Ishikawa (cell line): ENCODE measurements around the gene HSPB2.

ENCODE experiments used
- CEBPB ChIP-seq: IDR thresholded peaks from 2 replicates; pipeline ENCODE4 v1.6.1; 2012
- CREB1 ChIP-seq: IDR thresholded peaks from 2 replicates; pipeline ENCODE4 v1.6.1; 2012; ENCODE audit warnings: low read depth
- EGR1 ChIP-seq: IDR thresholded peaks from 2 replicates; pipeline ENCODE4 v1.6.1; 2012
- EP300 ChIP-seq: IDR thresholded peaks from 2 replicates; pipeline ENCODE4 v1.6.1; 2012; ENCODE audit warnings: borderline replicate concordance
- FOXM1 ChIP-seq: IDR thresholded peaks from 2 replicates; pipeline ENCODE4 v1.6.1; 2012; ENCODE audit warnings: low read depth, borderline replicate concordance
- NFIC ChIP-seq: IDR thresholded peaks from 2 replicates; pipeline ENCODE4 v1.6.1; 2012
- RAD21 ChIP-seq: IDR thresholded peaks from 2 replicates; pipeline ENCODE4 v1.6.1; 2012; ENCODE audit warnings: low read depth
- TAF1 ChIP-seq: IDR thresholded peaks from 2 replicates; pipeline ENCODE4 v1.6.1; 2012; ENCODE audit warnings: low read depth, mild to moderate bottlenecking
- TCF12 ChIP-seq: IDR thresholded peaks from 2 replicates; pipeline ENCODE4 v1.6.1; 2012; ENCODE audit warnings: low read depth
- TEAD4 ChIP-seq: IDR thresholded peaks from 2 replicates; pipeline ENCODE4 v1.6.1; 2012
- YY1 ChIP-seq: IDR thresholded peaks from 2 replicates; pipeline ENCODE4 v1.6.1; 2012; ENCODE audit warnings: low read depth
- ZBTB7A ChIP-seq: IDR thresholded peaks from 2 replicates; pipeline ENCODE4 v1.6.1; 2012; ENCODE audit warnings: low read depth
- TF ChIP-seq, protein P1 (sequence below): IDR thresholded peaks from 2 replicates; pipeline ENCODE4 v1.6.1; 2012
- TF ChIP-seq, protein P2 (sequence below): IDR thresholded peaks from 2 replicates; pipeline ENCODE4 v1.6.1; 2012; ENCODE audit warnings: low read depth, mild to moderate bottlenecking
- TF ChIP-seq, protein P3 (sequence below): IDR thresholded peaks from 2 replicates; pipeline ENCODE4 v1.6.1; 2012

HSPB2 gene

DNA sequence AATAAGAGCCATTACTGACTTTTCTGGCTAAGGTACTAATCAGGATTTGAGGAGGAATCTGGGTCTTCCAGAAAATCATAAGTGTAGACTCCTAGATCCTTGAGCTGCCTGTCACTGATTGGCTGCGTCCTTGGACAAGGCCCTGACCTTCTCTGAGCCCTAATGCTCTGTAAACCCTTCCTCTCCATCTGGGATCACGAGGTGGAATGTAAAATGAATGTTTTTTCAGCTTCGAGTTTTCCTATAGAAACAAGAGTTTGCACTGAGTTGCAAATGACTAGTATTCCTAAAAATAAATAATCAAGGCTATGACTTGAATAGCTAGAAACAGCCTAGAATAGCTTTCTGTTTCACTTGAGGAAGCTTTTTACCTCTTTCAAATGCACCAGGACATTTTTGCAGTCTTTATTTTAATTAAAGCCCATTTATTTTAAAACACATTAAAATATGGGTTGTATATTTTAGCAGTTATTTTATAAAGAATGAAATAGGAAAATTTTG lies 23.6 kb downstream of the HSPB2 start:
- TF ChIP-seq TAF1 (no peak), EGR1 (no peak), CEBPB (no peak), TEAD4 (no peak), TCF12 (no peak), FOXM1 (no peak), NFIC (no peak), EP300 (no peak), YY1 (no peak), RAD21 (no peak), CREB1 (no peak), ZBTB7A (no peak)
- TF ChIP-seq, protein P1, sequence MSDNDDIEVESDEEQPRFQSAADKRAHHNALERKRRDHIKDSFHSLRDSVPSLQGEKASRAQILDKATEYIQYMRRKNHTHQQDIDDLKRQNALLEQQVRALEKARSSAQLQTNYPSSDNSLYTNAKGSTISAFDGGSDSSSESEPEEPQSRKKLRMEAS: no peak
- TF ChIP-seq, protein P2, sequence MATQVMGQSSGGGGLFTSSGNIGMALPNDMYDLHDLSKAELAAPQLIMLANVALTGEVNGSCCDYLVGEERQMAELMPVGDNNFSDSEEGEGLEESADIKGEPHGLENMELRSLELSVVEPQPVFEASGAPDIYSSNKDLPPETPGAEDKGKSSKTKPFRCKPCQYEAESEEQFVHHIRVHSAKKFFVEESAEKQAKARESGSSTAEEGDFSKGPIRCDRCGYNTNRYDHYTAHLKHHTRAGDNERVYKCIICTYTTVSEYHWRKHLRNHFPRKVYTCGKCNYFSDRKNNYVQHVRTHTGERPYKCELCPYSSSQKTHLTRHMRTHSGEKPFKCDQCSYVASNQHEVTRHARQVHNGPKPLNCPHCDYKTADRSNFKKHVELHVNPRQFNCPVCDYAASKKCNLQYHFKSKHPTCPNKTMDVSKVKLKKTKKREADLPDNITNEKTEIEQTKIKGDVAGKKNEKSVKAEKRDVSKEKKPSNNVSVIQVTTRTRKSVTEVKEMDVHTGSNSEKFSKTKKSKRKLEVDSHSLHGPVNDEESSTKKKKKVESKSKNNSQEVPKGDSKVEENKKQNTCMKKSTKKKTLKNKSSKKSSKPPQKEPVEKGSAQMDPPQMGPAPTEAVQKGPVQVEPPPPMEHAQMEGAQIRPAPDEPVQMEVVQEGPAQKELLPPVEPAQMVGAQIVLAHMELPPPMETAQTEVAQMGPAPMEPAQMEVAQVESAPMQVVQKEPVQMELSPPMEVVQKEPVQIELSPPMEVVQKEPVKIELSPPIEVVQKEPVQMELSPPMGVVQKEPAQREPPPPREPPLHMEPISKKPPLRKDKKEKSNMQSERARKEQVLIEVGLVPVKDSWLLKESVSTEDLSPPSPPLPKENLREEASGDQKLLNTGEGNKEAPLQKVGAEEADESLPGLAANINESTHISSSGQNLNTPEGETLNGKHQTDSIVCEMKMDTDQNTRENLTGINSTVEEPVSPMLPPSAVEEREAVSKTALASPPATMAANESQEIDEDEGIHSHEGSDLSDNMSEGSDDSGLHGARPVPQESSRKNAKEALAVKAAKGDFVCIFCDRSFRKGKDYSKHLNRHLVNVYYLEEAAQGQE: no peak
- TF ChIP-seq, protein P3, sequence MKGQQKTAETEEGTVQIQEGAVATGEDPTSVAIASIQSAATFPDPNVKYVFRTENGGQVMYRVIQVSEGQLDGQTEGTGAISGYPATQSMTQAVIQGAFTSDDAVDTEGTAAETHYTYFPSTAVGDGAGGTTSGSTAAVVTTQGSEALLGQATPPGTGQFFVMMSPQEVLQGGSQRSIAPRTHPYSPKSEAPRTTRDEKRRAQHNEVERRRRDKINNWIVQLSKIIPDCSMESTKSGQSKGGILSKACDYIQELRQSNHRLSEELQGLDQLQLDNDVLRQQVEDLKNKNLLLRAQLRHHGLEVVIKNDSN: no peak

DNA sequence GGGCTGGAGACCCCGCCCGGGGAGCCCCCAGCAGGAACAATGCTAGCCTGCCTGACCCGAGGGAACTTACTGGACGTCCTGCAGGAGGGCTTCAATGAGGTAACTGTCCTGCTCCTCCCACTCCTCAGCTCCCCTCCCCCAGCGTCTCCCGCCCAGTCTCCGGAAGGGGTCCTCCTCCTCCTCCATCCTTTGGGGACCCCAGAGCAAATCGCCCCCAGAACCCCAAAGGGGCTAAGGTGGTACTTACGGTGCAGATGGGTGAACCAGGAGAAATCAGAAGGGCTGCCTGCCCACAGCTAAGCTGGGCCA lies 24.9 kb downstream of the HSPB2 start:
- TF ChIP-seq EGR1: no peak
- TF ChIP-seq CEBPB: no peak
- no peak for TF ChIP-seq CREB1
- TF ChIP-seq, protein P3: no peak
- peak; percentile 69 for TF ChIP-seq ZBTB7A
- no peak for TF ChIP-seq RAD21

DNA sequence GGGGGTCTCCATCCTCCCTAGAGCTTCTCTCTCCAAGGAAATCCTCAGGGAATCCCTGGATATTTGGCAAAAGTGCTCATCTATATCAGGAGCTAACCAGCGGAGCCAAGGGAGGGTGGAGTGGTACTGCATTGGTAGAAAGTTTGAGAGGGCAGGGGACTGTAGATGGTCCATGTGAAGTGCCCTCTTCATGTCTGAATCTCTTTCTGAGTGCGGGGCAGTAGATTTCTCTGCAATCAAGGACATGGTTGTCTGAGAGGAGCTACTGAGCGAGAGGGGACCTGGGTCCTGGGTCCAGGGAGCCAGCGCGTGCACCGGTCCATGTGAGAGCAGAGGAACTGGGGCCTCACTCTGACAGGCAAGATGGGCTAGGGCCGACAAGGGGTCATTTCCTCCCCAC lies 25.3 kb downstream of the HSPB2 start:
- no peak for TF ChIP-seq YY1
- TF ChIP-seq, protein P1: no peak
- no peak for TF ChIP-seq CREB1
- no peak for TF ChIP-seq EGR1
- no peak for TF ChIP-seq TAF1
- TF ChIP-seq, protein P2: no peak
- no peak for TF ChIP-seq EP300
- TF ChIP-seq RAD21: no peak
- no peak for TF ChIP-seq NFIC
- TF ChIP-seq, protein P3: no peak
- no peak for TF ChIP-seq CEBPB
- no peak for TF ChIP-seq ZBTB7A

DNA sequence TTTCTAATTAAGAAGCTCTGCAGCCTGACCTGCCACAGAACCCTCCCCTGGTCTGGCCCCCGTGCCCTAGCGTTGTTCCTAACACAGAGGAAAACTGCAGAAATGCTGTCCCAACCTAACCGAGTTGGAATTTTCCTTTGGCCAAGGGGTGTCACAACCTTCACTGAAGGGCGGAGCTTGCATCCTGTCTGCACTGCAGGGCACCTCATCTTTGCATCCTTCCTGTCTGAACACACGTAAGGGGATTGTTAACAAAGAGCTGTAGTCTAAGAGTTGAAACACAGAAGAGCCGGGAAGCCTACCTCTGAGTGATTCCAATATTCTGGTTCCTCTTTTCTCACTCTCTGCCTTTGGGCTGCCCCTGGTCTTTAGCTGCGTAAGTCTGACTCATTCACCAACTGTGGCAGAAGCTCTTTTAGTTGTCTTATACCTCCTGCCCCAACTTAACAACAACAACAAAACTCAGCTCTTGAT lies 26.2 kb downstream of the HSPB2 start:
- TF ChIP-seq, protein P3: no peak
- TF ChIP-seq TAF1 (no peak), CREB1 (no peak)

DNA sequence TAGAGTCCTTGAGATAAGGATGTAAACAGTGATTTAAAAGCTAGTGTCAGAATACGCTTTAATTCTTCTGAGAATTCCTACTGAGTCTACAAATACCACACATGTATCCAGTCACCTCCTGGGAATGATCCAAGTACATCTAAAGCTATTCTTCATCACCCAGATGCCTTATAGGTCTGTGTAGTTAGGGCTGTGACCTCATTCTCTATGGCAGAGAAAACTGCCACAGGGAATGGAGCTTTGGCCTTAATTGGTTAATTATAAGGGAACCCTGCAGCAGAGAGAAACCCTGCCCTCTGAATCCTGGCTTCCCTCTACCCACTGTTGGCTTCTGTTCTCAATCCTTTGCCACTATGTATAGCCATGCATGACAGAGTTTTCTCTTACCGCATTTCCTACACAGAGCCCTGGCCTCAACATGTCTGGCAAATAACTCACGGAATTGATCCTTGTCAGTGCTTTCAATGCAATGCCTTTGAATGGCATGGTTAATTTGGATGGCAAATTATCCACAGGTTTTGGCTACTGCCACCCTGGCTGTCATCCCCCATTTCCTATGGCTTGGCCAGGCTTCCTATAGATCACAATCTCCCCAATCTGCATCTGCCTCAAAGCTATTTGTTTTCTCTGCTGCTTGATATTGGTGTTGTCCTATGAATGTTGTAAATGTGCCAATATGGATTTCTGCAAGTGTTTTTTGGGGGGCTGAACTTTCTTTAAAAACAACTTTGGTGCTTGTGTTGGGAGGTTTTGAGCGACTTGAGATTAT lies 27.5 kb downstream of the HSPB2 start:
- no peak for TF ChIP-seq NFIC
- TF ChIP-seq, protein P2: no peak
- no peak for TF ChIP-seq TAF1
- no peak for TF ChIP-seq CREB1
- no peak for TF ChIP-seq EGR1
- TF ChIP-seq TEAD4: no peak
- no peak for TF ChIP-seq CEBPB
- TF ChIP-seq, protein P1: no peak
- TF ChIP-seq RAD21: no peak
- no peak for TF ChIP-seq YY1
- no peak for TF ChIP-seq EP300
- no peak for TF ChIP-seq ZBTB7A
- TF ChIP-seq, protein P3: no peak
- TF ChIP-seq TCF12: no peak
- TF ChIP-seq FOXM1: no peak
